Hepatocyte (in vitro differentiated cells): ENCODE data around the gene C15orf61. TPM values are rescaled to one million over a fixed set of nuclear protein-coding genes. Genes with fewer than 3 reads are reported as not detected.

Experiments used
- DNase-seq: peaks from one replicate; pipeline ENCODE4 v3.0.0-alpha.2; 2016; ENCODE audit warnings: low spot score
- H2AFZ ChIP-seq: fragments of 200-600 bp; sonication (generic); 2 replicates; pipeline ENCODE4 v1.6.0; 2016; ENCODE audit warnings: antibody characterized with exemption, mild to moderate bottlenecking
- H3K27ac ChIP-seq: fragments of 200-600 bp; sonication (generic); 2 replicates; pipeline ENCODE4 v1.5.1; 2016; ENCODE audit warnings: mild to moderate bottlenecking
- H3K27me3 ChIP-seq: fragments of 200-600 bp; sonication (generic); 2 replicates; pipeline ENCODE4 v1.6.1; 2016
- H3K36me3 ChIP-seq: fragments of 200-600 bp; sonication (generic); replicated peaks from 2 replicates; pipeline ENCODE4 v1.5.1; 2016; ENCODE audit warnings: low read depth; ENCODE audit not compliant: insufficient read depth
- H3K4me1 ChIP-seq: fragments of 200-600 bp; sonication (generic); 2 replicates; pipeline ENCODE4 v1.5.1; 2016; ENCODE audit warnings: mild to moderate bottlenecking, moderate library complexity; ENCODE audit not compliant: insufficient read depth
- H3K4me2 ChIP-seq: fragments of 200-600 bp; sonication (generic); 2 replicates; pipeline ENCODE4 v1.6.0; 2016
- H3K4me3 ChIP-seq: fragments of 200-600 bp; sonication (generic); 2 replicates; pipeline ENCODE4 v1.5.1; 2016; ENCODE audit warnings: mild to moderate bottlenecking
- H3K79me2 ChIP-seq: fragments of 200-600 bp; sonication (generic); 2 replicates; pipeline ENCODE4 v1.6.0; 2017; ENCODE audit warnings: mild to moderate bottlenecking
- H3K9me2 ChIP-seq: fragments of 200-600 bp; sonication (generic); replicated peaks from 2 replicates; pipeline ENCODE4 v1.6.0; 2017; ENCODE audit warnings: mild to moderate bottlenecking; ENCODE audit not compliant: insufficient read depth
- H3K9me3 ChIP-seq: fragments of 200-600 bp; sonication (generic); 2 replicates; pipeline ENCODE4 v1.5.1; 2016; ENCODE audit warnings: low read depth, mild to moderate bottlenecking
- H4K20me1 ChIP-seq: fragments of 200-600 bp; sonication (generic); 2 replicates; pipeline ENCODE4 v1.6.0; 2016; ENCODE audit warnings: mild to moderate bottlenecking; ENCODE audit not compliant: insufficient read depth, poor library complexity, severe bottlenecking
- EZH2 ChIP-seq: fragments of 200-600 bp; sonication (generic); IDR thresholded peaks from 2 replicates; pipeline ENCODE4 v1.6.1; 2016; ENCODE audit warnings: antibody characterized with exemption, mild to moderate bottlenecking, borderline replicate concordance
- EZH2phosphoT487 ChIP-seq: fragments of 200-600 bp; sonication (generic); IDR thresholded peaks from one replicate; pipeline ENCODE4 v1.6.1; 2018; ENCODE audit warnings: antibody characterized with exemption, mild to moderate bottlenecking, low read depth, moderate library complexity; ENCODE audit not compliant: unreplicated experiment, severe bottlenecking
- WGBS: methylation state at CpG from one replicate; pipeline ENCODE4 v1.1.6; 2016; ENCODE audit warnings: low lambda C conversion rate; ENCODE audit errors: missing lambda C conversion rate; 5-methylcytosine and 5-hydroxymethylcytosine counted together
- polyA plus RNA-seq: library from polyadenylated mRNA; unstranded; fragments of >200 nt; fragmentation: Nextera tagmentation; extraction: Ambion mirVana; gene quantifications from 2 replicates; pipeline ENCODE4 v1.2.1, GENCODE V29; 2016
- total RNA-seq: library from RNA; depleted of rRNA; stranded (reverse); fragments of >200 nt; gene quantifications from 2 replicates; pipeline ENCODE4 v1.2.3, GENCODE V29; 2014
- TF ChIP-seq, protein P1 (sequence below): fragments of 200-600 bp; sonication (generic); IDR thresholded peaks from 2 replicates; pipeline ENCODE4 v1.5.1; 2016; ENCODE audit warnings: antibody characterized with exemption, mild to moderate bottlenecking; ENCODE audit not compliant: poor library complexity

C15orf61 gene
- total and polyA plus RNA-seq, 2 experiments from 2014 or later: 7.6 to 8.4 TPM

DNA sequence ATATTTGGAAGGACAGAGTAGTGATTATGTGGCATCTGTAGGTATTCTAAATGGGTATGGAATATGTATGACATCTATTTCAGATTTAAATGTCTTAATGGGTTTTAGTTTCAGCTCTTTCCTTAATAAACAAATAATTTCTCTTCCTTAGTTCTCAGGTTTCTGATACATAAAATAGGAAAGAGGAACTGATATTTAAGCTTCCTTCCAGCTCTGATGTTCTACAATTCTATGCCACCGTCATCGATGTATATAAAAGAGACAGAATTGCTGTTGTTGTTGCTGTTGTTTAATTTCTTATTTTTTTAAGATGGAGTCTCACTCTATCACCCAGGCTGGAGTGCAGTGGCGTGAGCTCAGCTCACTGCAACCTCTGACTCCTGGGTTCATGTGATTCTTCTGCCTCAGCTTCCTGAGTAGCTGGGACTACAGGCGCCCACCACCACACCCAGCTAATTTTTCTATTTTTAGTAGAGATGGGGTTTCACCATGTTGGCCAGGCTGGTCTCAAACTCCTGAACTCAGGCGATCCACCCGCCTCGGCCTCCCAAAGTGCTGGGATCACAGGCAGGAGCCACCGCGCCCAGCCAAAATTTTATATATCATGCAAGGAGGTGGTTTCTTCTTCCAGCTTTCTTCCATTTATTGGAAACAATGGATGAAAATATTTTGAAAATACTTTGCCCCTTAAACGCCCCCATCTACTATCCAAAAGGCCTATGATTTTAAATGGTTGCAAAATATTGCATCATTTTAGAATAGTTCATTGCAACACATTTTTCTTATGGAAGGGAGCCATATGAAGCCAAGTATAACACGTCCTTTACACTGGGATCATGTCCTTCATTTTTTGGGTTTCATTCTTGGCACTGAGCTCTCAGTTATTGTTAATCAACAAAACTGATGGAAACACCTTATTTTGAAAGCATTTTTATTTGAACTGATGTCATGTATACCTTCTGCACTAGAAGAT, 13.9 kb upstream of the C15orf61 start:
- H3K9me3 ChIP-seq: no peaks in the 10 kb centered on the region
- no peak overlapping the region for H3K4me2 ChIP-seq
- no peak for DNase-seq
- no peaks in the 10 kb centered on the region for H3K27me3 ChIP-seq
- no peaks in the 10 kb centered on the region for H4K20me1 ChIP-seq
- TF ChIP-seq EZH2: no peak
- WGBS: 95% methylated on average over 11 of the region's 11 CpGs
- H3K4me1 ChIP-seq: no peaks in the 10 kb centered on the region
- no peaks in the 10 kb centered on the region for H3K79me2 ChIP-seq
- no peaks in the 10 kb centered on the region for H3K36me3 ChIP-seq
- no peaks in the 10 kb centered on the region for H3K9me2 ChIP-seq
- no peak overlapping the region for H3K27ac ChIP-seq
- no peak overlapping the region for H2AFZ ChIP-seq
- no peak overlapping the region for H3K4me3 ChIP-seq

DNA sequence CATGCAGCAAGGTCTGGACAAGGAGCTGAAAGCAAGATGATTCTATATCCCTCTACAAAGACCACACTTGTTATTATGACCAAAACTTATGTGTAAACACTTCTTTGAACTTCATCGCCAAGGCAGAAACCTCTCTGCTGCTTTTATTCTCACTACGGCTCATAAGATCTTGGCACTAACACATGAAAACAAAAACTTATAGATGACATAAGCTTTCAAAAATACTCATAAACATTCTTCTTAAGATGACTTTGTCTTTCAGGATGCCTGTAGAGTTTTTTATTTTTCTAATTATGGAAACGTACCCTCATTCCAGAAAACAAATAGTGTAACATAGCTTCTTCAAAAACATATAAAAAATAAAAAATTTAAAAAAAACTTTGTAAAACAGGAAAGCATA, 12.5 kb upstream of the C15orf61 start:
- 72% methylated on average over 3 of the region's 3 CpGs for WGBS
- TF ChIP-seq, protein P1, sequence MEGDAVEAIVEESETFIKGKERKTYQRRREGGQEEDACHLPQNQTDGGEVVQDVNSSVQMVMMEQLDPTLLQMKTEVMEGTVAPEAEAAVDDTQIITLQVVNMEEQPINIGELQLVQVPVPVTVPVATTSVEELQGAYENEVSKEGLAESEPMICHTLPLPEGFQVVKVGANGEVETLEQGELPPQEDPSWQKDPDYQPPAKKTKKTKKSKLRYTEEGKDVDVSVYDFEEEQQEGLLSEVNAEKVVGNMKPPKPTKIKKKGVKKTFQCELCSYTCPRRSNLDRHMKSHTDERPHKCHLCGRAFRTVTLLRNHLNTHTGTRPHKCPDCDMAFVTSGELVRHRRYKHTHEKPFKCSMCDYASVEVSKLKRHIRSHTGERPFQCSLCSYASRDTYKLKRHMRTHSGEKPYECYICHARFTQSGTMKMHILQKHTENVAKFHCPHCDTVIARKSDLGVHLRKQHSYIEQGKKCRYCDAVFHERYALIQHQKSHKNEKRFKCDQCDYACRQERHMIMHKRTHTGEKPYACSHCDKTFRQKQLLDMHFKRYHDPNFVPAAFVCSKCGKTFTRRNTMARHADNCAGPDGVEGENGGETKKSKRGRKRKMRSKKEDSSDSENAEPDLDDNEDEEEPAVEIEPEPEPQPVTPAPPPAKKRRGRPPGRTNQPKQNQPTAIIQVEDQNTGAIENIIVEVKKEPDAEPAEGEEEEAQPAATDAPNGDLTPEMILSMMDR: no peak
- TF ChIP-seq EZH2phosphoT487 (no peak), EZH2 (no peak)
- H3K4me3 ChIP-seq: no peak overlapping the region
- H3K79me2 ChIP-seq: no peaks in the 10 kb centered on the region
- DNase-seq: no peak
- no peaks in the 10 kb centered on the region for H3K36me3 ChIP-seq
- H3K9me3 ChIP-seq: no peaks in the 10 kb centered on the region
- no peak overlapping the region for H2AFZ ChIP-seq
- H3K27me3 ChIP-seq: no peaks in the 10 kb centered on the region
- H4K20me1 ChIP-seq: no peaks in the 10 kb centered on the region
- H3K27ac ChIP-seq: no peak overlapping the region
- no peaks in the 10 kb centered on the region for H3K9me2 ChIP-seq
- no peak overlapping the region for H3K4me2 ChIP-seq
- no peaks in the 10 kb centered on the region for H3K4me1 ChIP-seq

DNA sequence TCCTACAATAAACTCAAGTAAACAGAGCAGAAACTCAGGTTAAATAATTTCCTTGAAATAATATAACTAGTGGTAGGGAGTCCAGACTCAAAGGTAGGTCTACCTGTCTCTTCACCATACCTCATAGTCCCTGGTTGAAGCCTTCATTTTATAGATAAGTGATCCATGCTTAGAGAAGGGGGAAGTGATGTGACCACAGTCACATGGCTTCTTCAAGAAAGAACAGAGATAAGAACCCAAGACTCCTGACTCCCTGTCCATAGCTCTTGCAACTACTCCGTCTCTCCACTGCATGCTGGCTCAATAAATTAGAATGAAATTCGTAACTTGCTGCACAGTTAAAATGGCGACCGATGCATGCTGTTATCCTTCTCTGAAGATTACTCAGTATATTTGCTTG, 11.0 kb upstream of the C15orf61 start:
- no peaks in the 10 kb centered on the region for H3K79me2 ChIP-seq
- H3K36me3 ChIP-seq: no peaks in the 10 kb centered on the region
- H3K27ac ChIP-seq: no peak overlapping the region
- no peak for DNase-seq
- no peaks in the 10 kb centered on the region for H3K9me3 ChIP-seq
- no peaks in the 10 kb centered on the region for H4K20me1 ChIP-seq
- H3K27me3 ChIP-seq: no peaks in the 10 kb centered on the region
- no peak overlapping the region for H3K4me2 ChIP-seq
- H3K4me3 ChIP-seq: no peak overlapping the region
- 97% methylated on average over 4 of the region's 4 CpGs for WGBS
- TF ChIP-seq EZH2: no peak
- no peak for TF ChIP-seq EZH2phosphoT487
- TF ChIP-seq, protein P1: no peak
- no peaks in the 10 kb centered on the region for H3K4me1 ChIP-seq
- H2AFZ ChIP-seq: no peak overlapping the region
- H3K9me2 ChIP-seq: no peaks in the 10 kb centered on the region

DNA sequence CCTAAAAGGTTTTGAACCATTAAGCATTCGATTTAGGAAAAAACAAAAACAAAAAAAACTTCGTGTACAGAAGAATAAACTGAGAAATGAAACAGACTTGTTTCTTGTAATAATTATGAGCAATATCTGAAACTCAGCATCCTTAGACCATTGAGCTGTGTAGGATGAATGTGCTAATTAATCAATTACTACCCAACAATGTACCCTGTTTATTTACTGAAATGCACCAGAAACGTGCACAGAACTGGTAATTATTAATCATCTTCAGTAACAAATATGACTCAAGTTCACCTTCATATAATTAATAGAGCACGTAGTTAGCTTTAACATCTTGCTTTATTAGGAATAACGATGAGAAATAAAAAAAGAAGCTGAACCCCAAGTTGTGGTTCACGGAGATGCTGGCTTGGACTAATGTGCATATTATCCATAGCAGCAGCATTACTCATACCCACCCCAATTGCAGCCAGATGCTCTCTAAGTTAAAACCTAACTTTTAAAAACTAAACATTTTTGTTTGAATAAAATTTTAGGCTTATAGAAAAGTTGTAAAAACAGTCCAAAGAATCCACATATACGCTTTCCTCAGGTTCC, 10.2 kb upstream of the C15orf61 start:
- Histone ChIP-seq H3K79me2 (no peaks in the 10 kb centered on the region), H3K4me1 (no peaks in the 10 kb centered on the region), H4K20me1 (no peaks in the 10 kb centered on the region), H3K9me3 (no peaks in the 10 kb centered on the region), H3K27ac (no peak overlapping the region), H3K4me3 (no peak overlapping the region), H3K27me3 (no peaks in the 10 kb centered on the region), H2AFZ (no peak overlapping the region), H3K9me2 (no peaks in the 10 kb centered on the region), H3K36me3 (no peaks in the 10 kb centered on the region), H3K4me2 (no peak overlapping the region)
- TF ChIP-seq EZH2 (no peak), EZH2phosphoT487 (no peak)
- TF ChIP-seq, protein P1: no peak
- 77% methylated on average over 7 of the region's 7 CpGs for WGBS
- no peak for DNase-seq
